GM12873 (cell line): ENCODE data around the gene FFAR4.

ENCODE experiments used
- TF ChIP-seq, protein P1 (sequence below): IDR thresholded peaks from 2 replicates; pipeline ENCODE4 v1.5.1; 2012; ENCODE audit warnings: low read depth, mild to moderate bottlenecking, moderate library complexity, low read length, control low read depth; ENCODE audit not compliant: insufficient read depth; ENCODE audit errors: missing control alignments

The FFAR4 gene

DNA sequence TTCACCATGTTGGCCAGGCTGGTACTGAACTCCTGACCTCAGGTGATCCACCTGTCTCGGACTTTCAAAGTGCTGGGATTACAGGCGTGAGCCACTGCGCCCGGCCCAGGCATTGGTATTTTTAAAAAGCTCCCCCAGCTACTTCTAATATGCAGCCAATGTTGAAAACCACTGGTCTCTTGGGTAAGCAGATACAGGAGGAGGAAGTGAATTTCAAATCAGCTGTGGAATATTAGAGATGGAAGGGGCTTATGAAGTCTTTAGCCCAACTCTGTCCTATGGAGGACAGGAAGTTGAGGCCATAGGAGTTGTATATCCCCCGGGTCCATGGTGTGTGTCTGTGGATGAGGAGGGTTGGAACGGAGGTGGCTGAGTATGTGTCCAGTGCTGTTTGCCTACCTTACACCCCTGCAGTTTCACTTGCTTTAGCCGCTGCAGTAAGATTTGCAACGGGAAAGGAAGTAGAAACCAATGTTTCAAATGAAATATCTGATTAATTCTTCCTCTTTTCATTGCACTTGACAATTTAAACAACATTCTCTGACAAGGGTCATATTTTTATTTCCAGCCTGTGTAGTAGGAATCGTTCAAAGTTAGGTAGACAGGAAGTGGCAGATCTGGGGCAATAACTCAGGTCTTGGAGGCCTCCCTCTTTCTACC, 49.2 kb downstream of the FFAR4 start:
- TF ChIP-seq, protein P1, sequence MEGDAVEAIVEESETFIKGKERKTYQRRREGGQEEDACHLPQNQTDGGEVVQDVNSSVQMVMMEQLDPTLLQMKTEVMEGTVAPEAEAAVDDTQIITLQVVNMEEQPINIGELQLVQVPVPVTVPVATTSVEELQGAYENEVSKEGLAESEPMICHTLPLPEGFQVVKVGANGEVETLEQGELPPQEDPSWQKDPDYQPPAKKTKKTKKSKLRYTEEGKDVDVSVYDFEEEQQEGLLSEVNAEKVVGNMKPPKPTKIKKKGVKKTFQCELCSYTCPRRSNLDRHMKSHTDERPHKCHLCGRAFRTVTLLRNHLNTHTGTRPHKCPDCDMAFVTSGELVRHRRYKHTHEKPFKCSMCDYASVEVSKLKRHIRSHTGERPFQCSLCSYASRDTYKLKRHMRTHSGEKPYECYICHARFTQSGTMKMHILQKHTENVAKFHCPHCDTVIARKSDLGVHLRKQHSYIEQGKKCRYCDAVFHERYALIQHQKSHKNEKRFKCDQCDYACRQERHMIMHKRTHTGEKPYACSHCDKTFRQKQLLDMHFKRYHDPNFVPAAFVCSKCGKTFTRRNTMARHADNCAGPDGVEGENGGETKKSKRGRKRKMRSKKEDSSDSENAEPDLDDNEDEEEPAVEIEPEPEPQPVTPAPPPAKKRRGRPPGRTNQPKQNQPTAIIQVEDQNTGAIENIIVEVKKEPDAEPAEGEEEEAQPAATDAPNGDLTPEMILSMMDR, result no peak

DNA sequence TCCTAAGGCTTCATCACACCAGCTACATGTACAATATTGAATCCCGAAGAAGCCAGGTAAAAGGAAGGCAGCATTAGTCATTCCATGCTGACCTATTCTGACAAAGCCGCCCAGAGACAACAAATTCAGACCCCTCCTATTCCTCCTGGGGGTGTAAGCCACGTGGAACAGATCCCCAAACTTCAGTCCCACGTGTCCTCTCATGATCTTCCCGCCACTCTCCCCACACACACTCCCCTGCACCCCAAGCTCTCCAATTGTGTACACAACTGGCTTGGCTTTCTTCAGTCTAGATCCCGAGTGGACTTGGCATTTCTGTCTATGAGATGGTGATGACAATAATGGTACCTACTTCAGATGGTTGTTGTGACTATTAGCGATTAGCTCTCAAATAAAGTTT, 54.5 kb downstream of the FFAR4 start:
- TF ChIP-seq, protein P1, result no peak

DNA sequence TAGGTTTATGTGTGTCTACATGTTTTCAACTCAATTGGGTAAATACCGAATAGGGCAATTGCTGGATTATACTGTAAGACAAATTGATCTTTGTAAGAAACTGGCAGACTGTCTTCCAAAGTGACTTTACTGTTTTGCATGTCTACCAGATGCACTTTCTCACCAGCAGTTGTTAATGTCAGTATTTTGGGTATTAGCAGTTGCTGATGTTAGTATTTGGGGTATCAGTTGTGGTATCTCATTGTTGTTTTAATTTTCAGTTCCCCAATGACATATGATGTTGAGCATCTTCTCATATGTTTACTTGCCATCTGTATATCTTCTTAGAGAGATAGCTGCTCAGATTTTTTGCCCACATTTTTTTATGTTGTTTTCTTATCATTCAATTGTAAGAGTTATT, 56.5 kb downstream of the FFAR4 start:
- TF ChIP-seq, protein P1, result no peak

DNA sequence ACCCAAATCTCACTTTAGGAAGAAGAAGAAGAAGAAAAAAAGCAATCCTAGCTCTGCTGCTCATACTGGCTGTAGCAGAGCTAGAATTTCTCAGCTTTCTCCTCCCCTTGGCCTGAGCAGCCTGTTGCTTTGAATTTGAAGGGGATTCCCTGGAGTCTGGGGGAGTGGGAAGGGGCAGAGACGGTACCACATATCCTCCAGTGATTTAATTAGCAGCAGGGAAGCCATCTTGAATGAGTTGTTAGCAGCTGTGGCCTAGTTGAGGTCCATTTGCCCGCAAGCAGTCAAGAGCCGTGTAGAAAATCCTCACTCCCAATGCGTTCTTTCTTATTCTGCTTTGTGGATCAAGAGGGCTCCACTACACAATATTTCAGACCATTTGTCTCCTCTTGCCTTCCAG, 62.4 kb downstream of the FFAR4 start:
- TF ChIP-seq, protein P1, result no peak

DNA sequence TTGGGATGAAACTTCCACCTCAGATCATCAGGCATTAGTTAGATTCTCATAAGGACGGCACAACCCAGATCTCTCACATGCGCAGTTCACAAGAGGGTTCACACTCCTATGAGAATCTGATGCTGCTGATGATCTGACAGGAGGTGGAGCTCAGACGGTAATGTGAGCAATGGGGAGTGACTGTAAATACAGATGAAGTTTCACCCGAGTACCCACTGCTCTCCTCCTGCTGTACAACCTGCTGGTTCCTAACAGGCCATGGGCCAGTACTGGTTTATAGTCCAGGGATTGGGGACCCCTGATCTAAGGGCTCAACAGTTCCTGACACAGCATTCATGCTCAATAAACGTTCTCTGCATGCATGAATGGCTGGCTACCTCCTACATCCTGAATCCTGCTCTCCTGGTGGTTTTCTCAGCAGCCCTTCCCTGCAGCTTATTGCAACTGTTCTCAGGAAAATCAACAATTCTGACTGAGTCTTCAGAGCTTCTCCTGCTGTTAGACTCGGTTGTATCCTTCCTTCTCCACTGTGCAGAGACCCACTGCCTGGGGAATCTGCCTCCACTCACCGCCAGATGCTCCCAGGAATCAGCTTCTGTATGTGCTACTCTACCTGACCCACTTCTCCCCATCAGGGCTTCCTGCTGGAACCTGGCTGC, 63.3 kb downstream of the FFAR4 start:
- TF ChIP-seq, protein P1, result no peak

DNA sequence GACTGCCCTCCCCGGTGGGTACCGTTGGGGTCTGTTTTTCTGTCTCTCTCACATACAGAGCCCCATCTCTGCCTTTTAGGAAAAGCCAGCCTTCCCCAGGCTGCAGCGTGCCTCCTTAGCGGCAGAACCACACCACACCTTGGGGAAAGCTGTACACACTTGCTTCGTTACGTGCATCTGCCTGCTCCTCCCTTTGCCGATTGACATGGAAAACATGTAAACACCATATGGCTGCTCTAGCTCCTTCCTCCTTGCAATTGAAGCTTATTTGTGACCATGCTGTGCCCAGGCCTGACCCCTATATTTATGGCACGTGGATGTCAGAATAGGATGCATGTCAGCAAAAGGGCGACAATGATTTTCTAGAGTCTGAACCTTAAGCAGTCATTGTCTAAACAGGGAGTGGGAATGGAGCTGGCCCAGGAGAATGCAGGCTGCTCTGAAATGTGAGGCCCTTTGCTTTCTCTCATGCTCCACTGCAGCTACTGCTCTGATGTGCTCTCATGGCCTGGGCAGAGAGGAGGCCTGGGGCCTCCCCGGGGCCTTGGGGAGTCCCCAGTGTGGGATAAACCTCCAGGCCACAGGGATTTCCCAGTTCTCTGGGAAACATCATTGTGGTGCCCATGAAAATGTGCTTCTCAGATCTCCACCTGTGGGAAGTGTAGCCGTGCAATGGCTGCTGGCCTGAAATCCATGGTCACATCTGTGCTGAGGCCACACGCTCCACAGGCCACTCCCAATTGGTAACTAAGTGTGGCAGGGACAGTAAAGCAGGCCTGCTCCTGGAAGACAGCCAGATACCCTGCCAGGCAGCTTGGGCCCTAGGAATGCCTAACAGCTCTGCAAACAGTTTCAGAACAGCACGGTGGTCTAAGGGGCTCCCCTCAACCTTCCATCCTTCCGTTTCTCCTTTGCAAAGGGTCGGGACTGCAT, 64.4 kb downstream of the FFAR4 start:
- TF ChIP-seq, protein P1, result no peak
